Measurements from ENCODE around the gene HOXD3. TPM values are rescaled to one million over a fixed set of nuclear protein-coding genes. Genes with fewer than 3 reads are reported as not detected.

Gene HOXD3
- total RNA-seq, 1 donor from 2014 or later: not detected

- intact Hi-C loops (cut with micrococcal nuclease): loop anchor here (1.0 to 5.0 kb wide), 6 partner anchors 8 to 54 kb away; partner anchors contain the start of gene HOXD12
These were observed 24.6 kb upstream of the HOXD3 start for GRCh38 chr2:176132205-176133171.

GRCh38 chr2:176133389-176133788, 23.7 kb upstream of the HOXD3 start:
- intact Hi-C loops (cut with micrococcal nuclease): loop anchor here (2.0 to 5.0 kb wide), 4 partner anchors 21 to 55 kb away; partner anchors contain the start of gene HOXD12

GRCh38 chr2:176134035-176134434, 23.1 kb upstream of the HOXD3 start:
- intact Hi-C loops (cut with micrococcal nuclease): loop anchor here (5.0 kb wide), 1 partner anchor 37 kb away; the partner anchor contains the start of gene HOXD12

GRCh38 chr2:176135035-176135440, 22.1 kb upstream of the HOXD3 start:
- intact Hi-C loops (cut with micrococcal nuclease): no loop called here

- intact Hi-C loops (cut with micrococcal nuclease): no loop called here
These were observed 20.5 kb upstream of the HOXD3 start for GRCh38 chr2:176136374-176137251.

- intact Hi-C loops (cut with micrococcal nuclease): no loop called here
These were observed 19.9 kb upstream of the HOXD3 start for GRCh38 chr2:176137252-176137580.

- intact Hi-C loops (cut with micrococcal nuclease): no loop called here
These were observed 19.2 kb upstream of the HOXD3 start for GRCh38 chr2:176137906-176138305.

- intact Hi-C loops (cut with micrococcal nuclease): no loop called here
These were observed 18.6 kb upstream of the HOXD3 start for GRCh38 chr2:176138526-176138922.

GRCh38 chr2:176138923-176139660, 18.0 kb upstream of the HOXD3 start:
- intact Hi-C loops (cut with micrococcal nuclease): no loop called here

- intact Hi-C loops (cut with micrococcal nuclease): loop anchor here (1.0 to 2.0 kb wide), 8 partner anchors 8 to 1007 kb away; partner anchors contain the start of gene HOXD3
These were observed 17.2 kb upstream of the HOXD3 start for GRCh38 chr2:176139661-176140512.

GRCh38 chr2:176140513-176141317, 16.4 kb upstream of the HOXD3 start:
- intact Hi-C loops (cut with micrococcal nuclease): loop anchor here (1.0 to 2.0 kb wide), 8 partner anchors 8 to 1007 kb away; partner anchors contain the start of gene HOXD3

GRCh38 chr2:176142281-176142680, 14.8 kb upstream of the HOXD3 start:
- intact Hi-C loops (cut with micrococcal nuclease): no loop called here

GRCh38 chr2:176145085-176145969, 11.8 kb upstream of the HOXD3 start:
- intact Hi-C loops (cut with micrococcal nuclease): no loop called here

- intact Hi-C loops (cut with micrococcal nuclease): no loop called here
These were observed 11.0 kb upstream of the HOXD3 start for GRCh38 chr2:176146101-176146500.

- intact Hi-C loops (cut with micrococcal nuclease): no loop called here
These were observed 10.5 kb upstream of the HOXD3 start for GRCh38 chr2:176146645-176147044.

GRCh38 chr2:176147210-176147799, 9.8 kb upstream of the HOXD3 start:
- intact Hi-C loops (cut with micrococcal nuclease): no loop called here

- intact Hi-C loops (cut with micrococcal nuclease): no loop called here
These were observed 9.2 kb upstream of the HOXD3 start for GRCh38 chr2:176147800-176148496.
